Neutrophil (primary cell): ENCODE data around the gene IQCB1.

Source experiments
- H3K27ac ChIP-seq: fragments of 200-600 bp; sonication (generic); 2 replicates; pipeline ENCODE4 v1.5.1; 2016; ENCODE audit warnings: mild to moderate bottlenecking, moderate library complexity
- H3K27me3 ChIP-seq: fragments of 200-600 bp; sonication (generic); 2 replicates; pipeline ENCODE4 v1.6.0; 2016; ENCODE audit warnings: mild to moderate bottlenecking
- H3K36me3 ChIP-seq: fragments of 200-600 bp; sonication (generic); 2 replicates; pipeline ENCODE4 v1.5.1; 2017
- H3K4me1 ChIP-seq, 2 experiments: fragments of 200-600 bp in 1 of 2; sonication (generic) in 1 of 2; 1 replicate in 1 of 2; 2 replicates in 1 of 2; pipeline versions ENCODE4 v1.5.1 to v1.6.1; 2013 to 2016; ENCODE audit warnings: low read depth in 1 of 2, low read length in 1 of 2, mild to moderate bottlenecking in 1 of 2, moderate library complexity in 1 of 2; ENCODE audit not compliant: control insufficient read depth in 1 of 2, insufficient read depth in 1 of 2
- H3K4me3 ChIP-seq, 2 experiments: fragments of 200-600 bp in 1 of 2; sonication (generic) in 1 of 2; 1 replicate in 1 of 2; 2 replicates in 1 of 2; pipeline ENCODE4 v1.5.1; 2013 to 2016; ENCODE audit warnings: low read depth in 1 of 2, low read length in 1 of 2, mild to moderate bottlenecking in 1 of 2, moderate library complexity in 1 of 2
- H3K9me3 ChIP-seq: fragments of 200-600 bp; sonication (generic); 2 replicates; pipeline ENCODE4 v1.5.1; 2016
- TF ChIP-seq, protein P1 (sequence below): fragments of 200-600 bp; sonication (generic); IDR thresholded peaks from 2 replicates; pipeline ENCODE4 v1.5.1; 2016; ENCODE audit warnings: antibody characterized with exemption

IQCB1 gene, protein sequence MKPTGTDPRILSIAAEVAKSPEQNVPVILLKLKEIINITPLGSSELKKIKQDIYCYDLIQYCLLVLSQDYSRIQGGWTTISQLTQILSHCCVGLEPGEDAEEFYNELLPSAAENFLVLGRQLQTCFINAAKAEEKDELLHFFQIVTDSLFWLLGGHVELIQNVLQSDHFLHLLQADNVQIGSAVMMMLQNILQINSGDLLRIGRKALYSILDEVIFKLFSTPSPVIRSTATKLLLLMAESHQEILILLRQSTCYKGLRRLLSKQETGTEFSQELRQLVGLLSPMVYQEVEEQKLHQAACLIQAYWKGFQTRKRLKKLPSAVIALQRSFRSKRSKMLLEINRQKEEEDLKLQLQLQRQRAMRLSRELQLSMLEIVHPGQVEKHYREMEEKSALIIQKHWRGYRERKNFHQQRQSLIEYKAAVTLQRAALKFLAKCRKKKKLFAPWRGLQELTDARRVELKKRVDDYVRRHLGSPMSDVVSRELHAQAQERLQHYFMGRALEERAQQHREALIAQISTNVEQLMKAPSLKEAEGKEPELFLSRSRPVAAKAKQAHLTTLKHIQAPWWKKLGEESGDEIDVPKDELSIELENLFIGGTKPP

DNA sequence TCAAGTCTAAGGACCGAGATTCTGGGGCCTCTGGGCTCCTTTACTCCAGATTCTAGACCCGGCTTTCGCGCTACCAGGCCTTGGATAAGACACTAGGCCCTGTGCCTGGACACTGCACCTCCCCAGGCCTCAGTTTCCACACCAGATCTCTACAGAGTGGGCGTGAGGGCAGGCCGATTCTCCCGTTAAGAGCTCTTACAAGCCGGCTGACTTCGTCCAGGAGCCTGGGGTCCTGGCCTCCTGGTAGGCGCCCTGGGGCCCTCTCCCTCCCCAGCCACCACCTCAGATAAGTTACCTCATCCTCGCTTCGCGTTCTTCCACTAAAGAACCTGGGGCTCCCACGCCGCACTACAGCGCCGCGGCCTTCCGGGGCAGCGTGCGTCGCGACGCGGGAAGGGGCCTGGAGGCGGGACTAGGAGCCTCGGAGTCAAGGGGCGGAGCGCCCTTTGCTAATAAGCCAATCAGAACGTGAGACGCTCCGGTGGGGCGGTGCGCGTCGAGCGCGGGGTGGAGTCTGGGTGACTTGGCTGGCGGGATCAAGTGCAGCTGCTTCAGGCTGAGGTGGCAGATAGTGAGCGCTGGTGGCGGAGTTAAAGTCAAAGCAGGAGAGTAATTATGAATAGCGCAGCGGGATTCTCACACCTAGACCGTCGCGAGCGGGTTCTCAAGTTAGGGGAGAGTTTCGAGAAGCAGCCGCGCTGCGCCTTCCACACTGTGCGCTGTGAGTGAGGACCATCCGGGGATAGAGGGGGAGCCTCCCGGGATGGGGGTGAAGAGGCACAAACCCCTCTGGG lies at the start of gene IQCB1, which contains the start of gene EAF2:
IQCB1 (minus strand) TSS at position 390 of the 794 bp plus-strand sequence. CDS start 6,100 bp downstream, outside the sequence.
EAF2 (plus strand) TSS at position 539 of the 794 bp plus-strand sequence; CDS start at position 616, 77 bp downstream.
- no peaks in the 10 kb centered on the region for H3K27me3 ChIP-seq
- peaks cover 46% of the 10 kb centered on the region in 2 experiments for H3K4me1 ChIP-seq
- TF ChIP-seq, protein P1, sequence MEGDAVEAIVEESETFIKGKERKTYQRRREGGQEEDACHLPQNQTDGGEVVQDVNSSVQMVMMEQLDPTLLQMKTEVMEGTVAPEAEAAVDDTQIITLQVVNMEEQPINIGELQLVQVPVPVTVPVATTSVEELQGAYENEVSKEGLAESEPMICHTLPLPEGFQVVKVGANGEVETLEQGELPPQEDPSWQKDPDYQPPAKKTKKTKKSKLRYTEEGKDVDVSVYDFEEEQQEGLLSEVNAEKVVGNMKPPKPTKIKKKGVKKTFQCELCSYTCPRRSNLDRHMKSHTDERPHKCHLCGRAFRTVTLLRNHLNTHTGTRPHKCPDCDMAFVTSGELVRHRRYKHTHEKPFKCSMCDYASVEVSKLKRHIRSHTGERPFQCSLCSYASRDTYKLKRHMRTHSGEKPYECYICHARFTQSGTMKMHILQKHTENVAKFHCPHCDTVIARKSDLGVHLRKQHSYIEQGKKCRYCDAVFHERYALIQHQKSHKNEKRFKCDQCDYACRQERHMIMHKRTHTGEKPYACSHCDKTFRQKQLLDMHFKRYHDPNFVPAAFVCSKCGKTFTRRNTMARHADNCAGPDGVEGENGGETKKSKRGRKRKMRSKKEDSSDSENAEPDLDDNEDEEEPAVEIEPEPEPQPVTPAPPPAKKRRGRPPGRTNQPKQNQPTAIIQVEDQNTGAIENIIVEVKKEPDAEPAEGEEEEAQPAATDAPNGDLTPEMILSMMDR, result peak; percentile 54
- H3K36me3 ChIP-seq, result no peaks in the 10 kb centered on the region
- peak within 1 kb of the TSS; percentile 90 for H3K27ac ChIP-seq
- H3K9me3 ChIP-seq, result no peaks in the 10 kb centered on the region
- H3K4me3 ChIP-seq, result peak within 1 kb of the TSS; percentile 67 to 88

DNA sequence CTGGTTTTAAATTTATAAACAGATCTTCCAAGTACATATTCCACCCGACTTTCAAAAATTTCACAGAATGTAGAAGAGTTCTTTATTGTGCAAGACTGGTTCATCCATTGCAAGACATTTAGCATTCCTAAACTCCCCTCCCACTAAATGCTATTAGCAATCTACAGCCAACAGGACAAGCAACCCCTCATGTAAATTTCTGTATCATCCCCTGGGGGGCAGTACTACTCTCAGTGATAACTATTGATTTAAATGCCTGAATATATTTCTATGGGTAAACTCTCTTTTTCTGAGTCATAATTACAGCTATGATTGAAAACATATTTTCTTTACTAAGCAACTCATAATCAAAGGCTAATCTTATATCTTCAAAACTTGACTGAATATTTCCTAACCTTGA lies 48.6 kb upstream of the IQCB1 start:
- no peaks in the 10 kb centered on the region for H3K9me3 ChIP-seq
- H3K4me1 ChIP-seq, result no peaks in the 10 kb centered on the region
- no peak overlapping the region for H3K4me3 ChIP-seq
- peaks cover 9% of the 10 kb centered on the region for H3K36me3 ChIP-seq
- TF ChIP-seq, protein P1, result no peak
- H3K27ac ChIP-seq, result no peak overlapping the region
- H3K27me3 ChIP-seq, result no peaks in the 10 kb centered on the region

DNA sequence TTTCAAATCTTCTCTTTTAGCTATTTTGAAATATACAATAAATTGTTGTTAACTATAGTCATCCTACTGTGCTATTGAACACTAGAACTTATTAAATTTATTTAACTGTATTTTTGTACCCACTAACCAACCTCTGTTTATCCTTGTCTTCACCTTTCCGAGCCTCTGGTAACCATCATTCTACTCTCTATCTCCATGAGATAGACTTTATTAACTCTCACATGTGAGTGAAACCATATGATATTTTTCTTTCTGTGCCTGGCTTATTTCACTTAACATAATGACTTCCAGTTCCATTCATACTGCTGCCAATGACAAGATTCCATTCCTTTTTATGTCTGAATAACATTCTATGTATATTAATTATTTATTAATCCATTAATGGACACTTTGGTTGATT lies 43.6 kb upstream of the IQCB1 start:
- TF ChIP-seq, protein P1, result no peak
- Histone ChIP-seq H3K4me3 (no peak overlapping the region), H3K27ac (no peak overlapping the region), H3K9me3 (no peaks in the 10 kb centered on the region), H3K4me1 (no peaks in the 10 kb centered on the region), H3K36me3 (peaks cover 7% of the 10 kb centered on the region), H3K27me3 (no peaks in the 10 kb centered on the region)

DNA sequence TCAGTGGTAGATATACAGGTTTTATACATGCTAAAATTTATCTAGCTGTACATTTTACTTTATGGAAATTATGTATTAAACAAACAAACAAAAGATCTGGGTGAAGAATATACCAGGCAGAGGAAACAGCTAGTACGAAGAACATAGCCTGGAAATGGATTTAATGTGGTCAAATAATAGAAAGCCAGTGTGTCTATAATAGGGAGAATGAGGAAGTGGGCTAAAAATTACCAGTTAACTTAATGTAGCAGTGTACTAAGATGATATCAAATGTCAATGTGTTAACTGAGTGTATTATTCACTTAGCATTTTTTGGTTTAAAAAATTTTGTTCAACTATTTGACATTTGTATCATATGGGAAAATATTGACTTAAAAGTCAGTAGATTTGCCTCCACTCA lies 36.6 kb upstream of the IQCB1 start:
- H3K4me1 ChIP-seq, result peaks cover 0 to 6% of the 10 kb centered on the region in 2 experiments
- TF ChIP-seq, protein P1, result no peak
- no peak overlapping the region for H3K4me3 ChIP-seq
- no peaks in the 10 kb centered on the region for H3K27me3 ChIP-seq
- H3K36me3 ChIP-seq, result peaks cover 13% of the 10 kb centered on the region
- H3K27ac ChIP-seq, result no peak overlapping the region
- no peaks in the 10 kb centered on the region for H3K9me3 ChIP-seq

DNA sequence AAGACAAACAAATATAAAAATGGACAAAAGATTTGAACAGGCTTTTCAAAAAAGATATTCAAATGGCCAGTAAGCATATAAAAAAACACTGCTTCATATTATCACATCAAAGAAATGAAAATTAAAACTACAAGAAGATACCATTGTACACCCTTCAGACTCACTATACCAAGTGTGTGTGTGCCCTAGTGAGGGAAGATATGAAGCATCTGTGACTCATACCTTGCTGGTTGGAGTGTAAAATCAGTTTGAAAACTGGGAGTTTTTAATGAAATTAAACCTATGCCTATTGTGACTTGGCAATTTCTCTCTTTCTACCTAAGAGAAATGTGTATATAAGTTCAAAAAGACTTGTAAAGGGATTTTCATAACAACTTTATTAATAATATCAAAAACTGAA lies 35.9 kb upstream of the IQCB1 start:
- TF ChIP-seq, protein P1, result no peak
- peaks cover 0 to 6% of the 10 kb centered on the region in 2 experiments for H3K4me1 ChIP-seq
- H3K9me3 ChIP-seq, result no peaks in the 10 kb centered on the region
- peaks cover 16% of the 10 kb centered on the region for H3K36me3 ChIP-seq
- H3K27me3 ChIP-seq, result no peaks in the 10 kb centered on the region
- no peak overlapping the region for H3K27ac ChIP-seq
- H3K4me3 ChIP-seq, result no peak overlapping the region
